MCF 10A (cell line): ENCODE measurements around the gene IQSEC1. TPM values are rescaled to one million over a fixed set of nuclear protein-coding genes. Genes with fewer than 3 reads are reported as not detected.

Experiments
- BruUV-seq: library from RNA; stranded (reverse); fragments of 400-500 nt; replicated peaks from 2 replicates; lab custom pipeline; 2021; lab: Mats Ljungman, UMichigan
- CTCF ChIA-PET: fragments of 300-600 bp; sonication (Branson Sonifier 250); formaldehyde crosslinking; extraction: SDS; loops from one replicate; lab custom pipeline; 2021; ENCODE audit warnings: antibody characterized with exemption, inconsistent platforms; lab: Yijun Ruan, JAX
- POLR2A ChIA-PET: fragments of 300-600, 350-650 bp; sonication (Branson Sonifier 250); formaldehyde crosslinking; extraction: SDS; loops from one replicate; lab custom pipeline; 2020; ENCODE audit warnings: antibody characterized with exemption, inconsistent platforms; lab: Yijun Ruan, JAX
- DNase-seq: peaks from one replicate; pipeline ENCODE4 v3.0.0-alpha.2; 2018; ENCODE audit not compliant: unreplicated experiment
- H3K27ac Mint-ChIP-seq: one replicate; pipeline ENCODE4 v1.8.0; 2022; ENCODE audit warnings: mild to moderate bottlenecking, low read depth, mixed read lengths; ENCODE audit not compliant: unreplicated experiment
- H3K27me3 Mint-ChIP-seq: one replicate; pipeline ENCODE4 v1.8.0; 2022; ENCODE audit warnings: mixed read lengths; ENCODE audit not compliant: insufficient read depth, unreplicated experiment
- H3K36me3 Mint-ChIP-seq: one replicate; pipeline ENCODE4 v1.8.0; 2022; ENCODE audit warnings: mild to moderate bottlenecking, moderate library complexity, mixed read lengths; ENCODE audit not compliant: insufficient read depth, unreplicated experiment
- H3K4me1 Mint-ChIP-seq: one replicate; pipeline ENCODE4 v1.8.0; 2022; ENCODE audit warnings: mixed read lengths; ENCODE audit not compliant: insufficient read depth, unreplicated experiment
- H3K4me3 Mint-ChIP-seq: one replicate; pipeline ENCODE4 v1.8.0; 2022; ENCODE audit warnings: mild to moderate bottlenecking, moderate library complexity, mixed read lengths; ENCODE audit not compliant: unreplicated experiment
- H3K9me3 Mint-ChIP-seq: one replicate; pipeline ENCODE4 v1.8.0; 2022; ENCODE audit warnings: mixed read lengths; ENCODE audit not compliant: unreplicated experiment
- intact Hi-C: fragments of 100-400 bp; cut with micrococcal nuclease; formaldehyde crosslinking; loops from 2 replicates; pipeline ENCODE4 v1.14.1; 2022
- total RNA-seq: library from RNA; stranded (reverse); gene quantifications from 2 replicates; pipeline ENCODE4 v1.2.3, GENCODE V29; 2022
- TF ChIP-seq, protein P1 (sequence below): fragments of 200-600 bp; IDR thresholded peaks from one replicate; pipeline ENCODE4 v1.8.0; 2022; ENCODE audit warnings: antibody characterized with exemption, mild to moderate bottlenecking; ENCODE audit not compliant: unreplicated experiment

The IQSEC1 gene
- total RNA-seq, 1 experiment from 2014 or later: 18.7 TPM

DNA sequence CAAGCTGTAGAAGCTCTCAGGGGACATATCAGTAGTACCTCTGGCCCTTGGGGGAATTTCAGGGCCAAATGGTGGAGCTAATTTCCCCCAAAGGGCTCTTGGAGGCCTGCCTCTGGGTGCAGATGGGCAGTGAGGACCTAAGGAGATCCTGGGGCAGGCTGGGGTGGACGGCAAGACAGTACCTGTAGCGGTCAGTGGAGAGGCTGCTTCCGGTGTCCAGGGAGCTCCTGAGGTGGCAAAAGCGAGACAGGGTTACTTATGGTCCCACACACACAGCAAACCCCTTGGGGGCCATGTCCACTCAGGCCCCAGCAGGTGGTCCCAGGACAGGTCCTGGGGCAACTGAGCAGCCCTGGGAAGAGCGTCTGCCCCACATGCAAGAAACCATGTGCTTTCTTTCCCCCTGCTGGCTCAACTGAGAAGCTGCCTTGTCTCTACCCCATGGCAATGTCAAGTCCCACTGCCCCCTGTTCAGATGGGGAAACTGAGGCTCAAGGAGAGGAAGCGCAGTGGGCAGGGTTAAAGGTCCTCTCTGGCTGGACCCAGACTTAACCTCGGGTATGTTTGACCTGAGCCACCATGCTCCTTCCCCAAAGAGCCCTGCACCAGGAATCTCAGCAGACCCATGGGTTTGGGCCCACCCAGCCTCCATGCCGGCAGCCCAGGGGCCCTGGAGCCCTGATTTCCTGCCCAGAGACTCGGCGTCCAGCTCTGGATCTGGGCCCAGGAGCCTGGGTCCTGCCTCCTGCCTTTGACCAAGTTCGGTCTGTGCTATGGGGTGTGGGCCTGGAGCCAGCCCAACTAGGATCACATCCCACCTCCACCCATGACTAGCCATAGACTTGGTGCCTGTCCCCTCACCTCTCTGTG lies 25.7 kb downstream of the IQSEC1 start:
- Mint-ChIP-seq H3K9me3 (no peaks in the 10 kb centered on the region), H3K27me3 (no peaks in the 10 kb centered on the region), H3K36me3 (no peaks in the 10 kb centered on the region), H3K27ac (no peak overlapping the region), H3K4me1 (no peaks in the 10 kb centered on the region), H3K4me3 (no peak overlapping the region)
- BruUV-seq: no TSS peak
- TF ChIP-seq, protein P1, sequence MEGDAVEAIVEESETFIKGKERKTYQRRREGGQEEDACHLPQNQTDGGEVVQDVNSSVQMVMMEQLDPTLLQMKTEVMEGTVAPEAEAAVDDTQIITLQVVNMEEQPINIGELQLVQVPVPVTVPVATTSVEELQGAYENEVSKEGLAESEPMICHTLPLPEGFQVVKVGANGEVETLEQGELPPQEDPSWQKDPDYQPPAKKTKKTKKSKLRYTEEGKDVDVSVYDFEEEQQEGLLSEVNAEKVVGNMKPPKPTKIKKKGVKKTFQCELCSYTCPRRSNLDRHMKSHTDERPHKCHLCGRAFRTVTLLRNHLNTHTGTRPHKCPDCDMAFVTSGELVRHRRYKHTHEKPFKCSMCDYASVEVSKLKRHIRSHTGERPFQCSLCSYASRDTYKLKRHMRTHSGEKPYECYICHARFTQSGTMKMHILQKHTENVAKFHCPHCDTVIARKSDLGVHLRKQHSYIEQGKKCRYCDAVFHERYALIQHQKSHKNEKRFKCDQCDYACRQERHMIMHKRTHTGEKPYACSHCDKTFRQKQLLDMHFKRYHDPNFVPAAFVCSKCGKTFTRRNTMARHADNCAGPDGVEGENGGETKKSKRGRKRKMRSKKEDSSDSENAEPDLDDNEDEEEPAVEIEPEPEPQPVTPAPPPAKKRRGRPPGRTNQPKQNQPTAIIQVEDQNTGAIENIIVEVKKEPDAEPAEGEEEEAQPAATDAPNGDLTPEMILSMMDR: no peak
- no peak for DNase-seq
- CTCF ChIA-PET: no interaction called here
- intact Hi-C loops: no loop called here
- POLR2A ChIA-PET: interaction anchor here (0.6 kb wide), 1 partner anchor 9 kb away, joined by 3 read pairs; no protein-coding TSS in a partner anchor

- Mint-ChIP-seq H3K36me3 (no peaks in the 10 kb centered on the region), H3K27me3 (no peaks in the 10 kb centered on the region), H3K4me1 (no peaks in the 10 kb centered on the region), H3K4me3 (no peak overlapping the region), H3K9me3 (no peaks in the 10 kb centered on the region), H3K27ac (no peak overlapping the region)
- POLR2A ChIA-PET: interaction anchor here (0.6 kb wide), 1 partner anchor 8 kb away, joined by 3 read pairs; no protein-coding TSS in a partner anchor
- CTCF ChIA-PET: no interaction called here
- no TSS peak for BruUV-seq
- TF ChIP-seq, protein P1: no peak
- DNase-seq: no peak
- intact Hi-C loops: no loop called here
Measured at GRCh38 chr3:13046569-13047274, 26.5 kb downstream of the IQSEC1 start.

GRCh38 chr3:13045904-13046568 lies 27.2 kb downstream of the IQSEC1 start:
- POLR2A ChIA-PET: no interaction called here

More at GRCh38 chr3:13045904-13046568, 27.2 kb downstream of the IQSEC1 start:
- no TSS peak for BruUV-seq
- CTCF ChIA-PET: no interaction called here
- no peaks in the 10 kb centered on the region for H3K4me1 Mint-ChIP-seq
- DNase-seq: no peak
- TF ChIP-seq, protein P1: no peak
- H3K27ac Mint-ChIP-seq: no peak overlapping the region
- H3K36me3 Mint-ChIP-seq: no peaks in the 10 kb centered on the region
- H3K9me3 Mint-ChIP-seq: no peaks in the 10 kb centered on the region
- no peak overlapping the region for H3K4me3 Mint-ChIP-seq
- peaks cover 4% of the 10 kb centered on the region for H3K27me3 Mint-ChIP-seq
- intact Hi-C loops: no loop called here
